ENCODE results near the gene HSD11B1L. TPM values are rescaled to one million over a fixed set of nuclear protein-coding genes. Genes with fewer than 3 reads are reported as not detected.

HSD11B1L gene
- total RNA-seq, 1 donor from 2014 or later, result 2.6 TPM

Other genes with a start within 250 kb of the HSD11B1L start
- not detected in 2 replicates for gene ZNRF4, start 225.6 kb upstream of the HSD11B1L start, total RNA-seq
- 0.33 and 0.52 TPM in 2 replicates for gene TINCR, start 113.1 kb upstream of the HSD11B1L start, total RNA-seq
- gene SAFB2, start 58.3 kb upstream of the HSD11B1L start, total RNA-seq, result 97.6 and 101 TPM in 2 replicates
- 142 and 143 TPM in 2 replicates for gene SAFB, start 57.9 kb upstream of the HSD11B1L start, total RNA-seq
- gene MICOS13, start 511 bp upstream of the HSD11B1L start, total RNA-seq, result 56.2 and 63.4 TPM in 2 replicates
- 1,117 and 1,132 TPM in 2 replicates for gene RPL36, start 9.3 kb downstream of the HSD11B1L start, total RNA-seq
- gene LONP1, start 39.1 kb downstream of the HSD11B1L start, total RNA-seq, result 220 and 240 TPM in 2 replicates
- gene CATSPERD, start 39.6 kb downstream of the HSD11B1L start, total RNA-seq, result not detected in 2 replicates
- 6.7 and 7.5 TPM in 2 replicates for gene PRR22, start 103.7 kb downstream of the HSD11B1L start, total RNA-seq
- gene DUS3L, start 110.1 kb downstream of the HSD11B1L start, total RNA-seq, result 85.8 and 89.8 TPM in 2 replicates
- 0.47 and 0.61 TPM in 2 replicates for gene NRTN, start 124.0 kb downstream of the HSD11B1L start, total RNA-seq
- gene FUT6, start 158.7 kb downstream of the HSD11B1L start, total RNA-seq, result not detected in 2 replicates
- gene FUT3, start 170.4 kb downstream of the HSD11B1L start, total RNA-seq, result not detected in 2 replicates
- gene FUT5, start 189.5 kb downstream of the HSD11B1L start, total RNA-seq, result not detected in 2 replicates
- gene NDUFA11, start 222.8 kb downstream of the HSD11B1L start, total RNA-seq, result 237 and 251 TPM in 2 replicates
- 2.7 and 3.2 TPM in 2 replicates for gene VMAC, start 223.8 kb downstream of the HSD11B1L start, total RNA-seq
- 4.0 and 4.1 TPM in 2 replicates for gene CAPS, start 233.2 kb downstream of the HSD11B1L start, total RNA-seq